GM23338 (cell line): ENCODE measurements around the gene VSTM2B. TPM values are rescaled to one million over a fixed set of nuclear protein-coding genes. Genes with fewer than 3 reads are reported as not detected.

Experiments
- ATAC-seq: fragments of 200-7000 bp; cut with Tn5 transposase; 3 replicates; pipeline ENCODE4 v1.9.1; 2020
- DNase-seq: peaks from one replicate; pipeline ENCODE4 v3.0.0-alpha.2; 2015; ENCODE audit warnings: low spot score
- H2AFZ ChIP-seq: fragments of 200-600 bp; sonication (generic); 2 replicates; pipeline ENCODE4 v1.8.0; 2016; ENCODE audit warnings: antibody characterized with exemption, mild to moderate bottlenecking, moderate library complexity
- H3F3A ChIP-seq: fragments of 200-600 bp; sonication (generic); replicated peaks from 2 replicates; pipeline ENCODE4 v1.8.0; 2017; ENCODE audit warnings: antibody characterized with exemption, mixed run types, low read depth
- H3K27ac ChIP-seq: fragments of 200-600 bp; sonication (generic); 2 replicates; pipeline ENCODE4 v1.6.1; 2016; ENCODE audit warnings: low read depth
- H3K27me3 ChIP-seq: fragments of 200-600 bp; sonication (generic); 2 replicates; pipeline ENCODE4 v1.8.0; 2016; ENCODE audit warnings: mild to moderate bottlenecking, mixed run types, moderate library complexity; ENCODE audit not compliant: insufficient read depth
- H3K36me3 ChIP-seq: fragments of 200-600 bp; sonication (generic); 2 replicates; pipeline ENCODE4 v1.8.0; 2016; ENCODE audit warnings: mild to moderate bottlenecking; ENCODE audit not compliant: insufficient read depth
- H3K4me1 ChIP-seq: fragments of 200-600 bp; sonication (generic); 2 replicates; pipeline ENCODE4 v1.8.0; 2016; ENCODE audit warnings: mild to moderate bottlenecking, moderate library complexity; ENCODE audit not compliant: insufficient read depth
- H3K4me2 ChIP-seq: fragments of 200-600 bp; sonication (generic); 2 replicates; pipeline ENCODE4 v1.7.1; 2017; ENCODE audit warnings: mixed run types
- H3K4me3 ChIP-seq: fragments of 200-600 bp; sonication (generic); 2 replicates; pipeline ENCODE4 v1.6.1; 2016; ENCODE audit warnings: mixed run types
- H3K79me2 ChIP-seq: fragments of 200-600 bp; sonication (generic); replicated peaks from 2 replicates; pipeline ENCODE4 v1.8.0; 2017; ENCODE audit warnings: mild to moderate bottlenecking; ENCODE audit not compliant: insufficient read depth
- H3K9me2 ChIP-seq: fragments of 200-600 bp; sonication (generic); 2 replicates; pipeline ENCODE4 v1.8.0; 2017; ENCODE audit not compliant: insufficient read depth
- H4K20me1 ChIP-seq: fragments of 200-600 bp; sonication (generic); replicated peaks from 2 replicates; pipeline ENCODE4 v1.8.0; 2017; ENCODE audit warnings: mild to moderate bottlenecking; ENCODE audit not compliant: insufficient read depth
- H3K27ac Mint-ChIP-seq: 2 replicates; pipeline ENCODE4 v1.8.0; 2020; ENCODE audit warnings: inconsistent platforms, mild to moderate bottlenecking, moderate library complexity, mixed read lengths
- H3K27me3 Mint-ChIP-seq: 3 replicates; pipeline ENCODE4 v1.8.0; 2022; ENCODE audit warnings: low read depth, mild to moderate bottlenecking, moderate library complexity, mixed read lengths, inconsistent platforms; ENCODE audit not compliant: insufficient read depth, poor library complexity
- H3K36me3 Mint-ChIP-seq: 3 replicates; pipeline ENCODE4 v1.8.0; 2021; ENCODE audit warnings: low read depth, mild to moderate bottlenecking, inconsistent platforms, moderate library complexity, mixed read lengths
- H3K4me1 Mint-ChIP-seq: 3 replicates; pipeline ENCODE4 v1.8.0; 2020; ENCODE audit warnings: mild to moderate bottlenecking, inconsistent platforms, mixed read lengths
- H3K4me3 Mint-ChIP-seq: 3 replicates; pipeline ENCODE4 v1.8.0; 2021; ENCODE audit warnings: moderate library complexity, mild to moderate bottlenecking, inconsistent platforms, mixed read lengths
- H3K9me3 Mint-ChIP-seq: 3 replicates; pipeline ENCODE4 v1.8.0; 2020; ENCODE audit warnings: moderate library complexity, mild to moderate bottlenecking, inconsistent platforms, mixed read lengths
- CREB1 ChIP-seq: fragments of 250-450 bp; sonication (Bioruptor Pico); IDR thresholded peaks from 2 replicates; pipeline ENCODE4 v1.5.0; 2020; ENCODE audit warnings: low read depth, mild to moderate bottlenecking, moderate library complexity
- ETS1 ChIP-seq: IDR thresholded peaks from 2 replicates; pipeline ENCODE4 v1.6.1; 2016; ENCODE audit warnings: antibody characterized with exemption
- EZH2 ChIP-seq: fragments of 200-600 bp; sonication (generic); IDR thresholded peaks from one replicate; pipeline ENCODE4 v1.8.0; 2017; ENCODE audit warnings: antibody characterized with exemption, mild to moderate bottlenecking, low read depth; ENCODE audit not compliant: unreplicated experiment
- NANOG ChIP-seq: IDR thresholded peaks from 2 replicates; pipeline ENCODE4 v1.6.1; 2016; ENCODE audit warnings: antibody characterized with exemption, borderline replicate concordance
- POLR2AphosphoS5 ChIP-seq: IDR thresholded peaks from 2 replicates; pipeline ENCODE4 v1.6.1; 2016; ENCODE audit warnings: antibody characterized with exemption, low read depth
- REST ChIP-seq: IDR thresholded peaks from one replicate; pipeline ENCODE4 v1.6.1; 2018; ENCODE audit warnings: antibody characterized with exemption; ENCODE audit not compliant: unreplicated experiment
- STAT1 ChIP-seq: IDR thresholded peaks from one replicate; pipeline ENCODE4 v1.6.1; 2016; ENCODE audit warnings: antibody characterized with exemption; ENCODE audit not compliant: unreplicated experiment
- ZNF114 ChIP-seq: fragments of 250-450 bp; sonication (Bioruptor Pico); IDR thresholded peaks from 2 replicates; pipeline ENCODE4 v1.5.0; 2020; ENCODE audit warnings: mild to moderate bottlenecking, moderate library complexity
- ZNF331 ChIP-seq: fragments of 250-450 bp; sonication (Bioruptor Pico); IDR thresholded peaks from 2 replicates; pipeline ENCODE4 v1.5.0; 2020; ENCODE audit warnings: low read depth, mild to moderate bottlenecking, moderate library complexity
- polyA plus RNA-seq: library from polyadenylated mRNA; unstranded; fragments of >200 nt; fragmentation: Nextera tagmentation; extraction: Ambion mirVana; gene quantifications from 2 replicates; pipeline ENCODE4 v1.2.1, GENCODE V29; 2016
- total RNA-seq: library from RNA; depleted of rRNA; stranded (reverse); fragments of >200 nt; shearing (Covaris generic); gene quantifications from 2 replicates; pipeline ENCODE4 v1.2.3, GENCODE V29; 2014
- TF ChIP-seq, protein P1 (sequence below), 2 experiments: fragments of 200-600 bp in 1 of 2; sonication (generic) in 1 of 2; conservative IDR thresholded peaks; 2 replicates each; pipeline versions ENCODE4 v1.5.1 to v1.6.1; 2016 to 2017; ENCODE audit warnings: antibody characterized with exemption in 2 of 2, low read depth in 2 of 2, mild to moderate bottlenecking in 2 of 2, moderate library complexity in 1 of 2

The VSTM2B gene
- total and polyA plus RNA-seq, 2 experiments from 2014 or later = 1.2 to 1.8 TPM

GRCh38 chr19:29603308-29603707 is 77.5 kb downstream of the VSTM2B start (continued):
- TF ChIP-seq, protein P1, sequence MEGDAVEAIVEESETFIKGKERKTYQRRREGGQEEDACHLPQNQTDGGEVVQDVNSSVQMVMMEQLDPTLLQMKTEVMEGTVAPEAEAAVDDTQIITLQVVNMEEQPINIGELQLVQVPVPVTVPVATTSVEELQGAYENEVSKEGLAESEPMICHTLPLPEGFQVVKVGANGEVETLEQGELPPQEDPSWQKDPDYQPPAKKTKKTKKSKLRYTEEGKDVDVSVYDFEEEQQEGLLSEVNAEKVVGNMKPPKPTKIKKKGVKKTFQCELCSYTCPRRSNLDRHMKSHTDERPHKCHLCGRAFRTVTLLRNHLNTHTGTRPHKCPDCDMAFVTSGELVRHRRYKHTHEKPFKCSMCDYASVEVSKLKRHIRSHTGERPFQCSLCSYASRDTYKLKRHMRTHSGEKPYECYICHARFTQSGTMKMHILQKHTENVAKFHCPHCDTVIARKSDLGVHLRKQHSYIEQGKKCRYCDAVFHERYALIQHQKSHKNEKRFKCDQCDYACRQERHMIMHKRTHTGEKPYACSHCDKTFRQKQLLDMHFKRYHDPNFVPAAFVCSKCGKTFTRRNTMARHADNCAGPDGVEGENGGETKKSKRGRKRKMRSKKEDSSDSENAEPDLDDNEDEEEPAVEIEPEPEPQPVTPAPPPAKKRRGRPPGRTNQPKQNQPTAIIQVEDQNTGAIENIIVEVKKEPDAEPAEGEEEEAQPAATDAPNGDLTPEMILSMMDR (conservative IDR thresholded peaks at IDR 0.05; ENCODE audit: low read depth in 2 of 2) = 0 out of 4 replicates have a peak, but pooled peaks of 1 of the 2 experiments have one; percentile 6
- TF ChIP-seq STAT1 (no peak), NANOG (no peak)

GRCh38 chr19:29605653-29606419 is 80.0 kb downstream of the VSTM2B start, which contains the start of gene POP4:
Gene POP4, plus strand, starts transcription at chr19:29606283. Its CDS starts 36 bp downstream, at chr19:29606319.
- H3K27ac Mint-ChIP-seq = peak within 1 kb of the TSS; percentile 100
- TF ChIP-seq CREB1 (CRISPR knock-in tag) (peak; percentile 99), STAT1 (no peak), POLR2AphosphoS5 (peak; percentile 99), ZNF331 (CRISPR knock-in tag) (no peak), ETS1 (peak; percentile 86)

GRCh38 chr19:29606420-29606747 is 80.6 kb downstream of the VSTM2B start:
- H3K4me3 Mint-ChIP-seq = peak overlapping the region; percentile 100
- no peak for DNase-seq
- peak overlapping the region; percentile 81 for H3K4me3 ChIP-seq
- no peak overlapping the region for H3K27ac ChIP-seq
- H3K4me1 Mint-ChIP-seq = peaks cover 11% of the 10 kb centered on the region
- peaks cover 24% of the 10 kb centered on the region for H3K79me2 ChIP-seq
- H3K4me1 ChIP-seq = peaks cover 9% of the 10 kb centered on the region
- H3K36me3 ChIP-seq = no peaks in the 10 kb centered on the region
- H3K9me3 Mint-ChIP-seq = no peaks in the 10 kb centered on the region
- no peak for TF ChIP-seq ETS1
- TF ChIP-seq ZNF331 (CRISPR knock-in tag) = no peak
- TF ChIP-seq POLR2AphosphoS5 = no peak
- no peak for TF ChIP-seq EZH2
- TF ChIP-seq NANOG = no peak
- TF ChIP-seq, protein P1 (conservative IDR thresholded peaks at IDR 0.05; ENCODE audit: low read depth in 2 of 2) = no peak
- no peak for TF ChIP-seq ZNF114
- TF ChIP-seq REST = no peak
- peak overlapping the region; percentile 96 for H3K4me2 ChIP-seq
- peak; percentile 26 for ATAC-seq
- H3F3A ChIP-seq = no peaks in the 10 kb centered on the region
- H3K27me3 ChIP-seq = no peaks in the 10 kb centered on the region
- peak overlapping the region; percentile 87 for H2AFZ ChIP-seq
- H4K20me1 ChIP-seq = no peaks in the 10 kb centered on the region
- no peaks in the 10 kb centered on the region for H3K9me2 ChIP-seq
- peak overlapping the region; percentile 100 for H3K27ac Mint-ChIP-seq
- peaks cover 9% of the 10 kb centered on the region for H3K27me3 Mint-ChIP-seq
- H3K36me3 Mint-ChIP-seq = peaks cover 18% of the 10 kb centered on the region

More at GRCh38 chr19:29605653-29606419, 80.0 kb downstream of the VSTM2B start, which contains the start of gene POP4:
- Mint-ChIP-seq H3K36me3 (peaks cover 14% of the 10 kb centered on the region), H3K27me3 (peaks cover 9% of the 10 kb centered on the region), H3K9me3 (no peaks in the 10 kb centered on the region), H3K4me1 (peaks cover 11% of the 10 kb centered on the region), H3K4me3 (peak within 1 kb of the TSS; percentile 100)
- peak within 1 kb of the TSS; percentile 92 for H3K27ac ChIP-seq
- H2AFZ ChIP-seq = peak within 1 kb of the TSS; percentile 87
- H3F3A ChIP-seq = no peaks in the 10 kb centered on the region
- no peaks in the 10 kb centered on the region for H3K27me3 ChIP-seq
- H3K4me1 ChIP-seq = peaks cover 9% of the 10 kb centered on the region
- H3K9me2 ChIP-seq = no peaks in the 10 kb centered on the region
- no peaks in the 10 kb centered on the region for H4K20me1 ChIP-seq
- ATAC-seq (peak; percentile 77), DNase-seq (peak; percentile 99)
- H3K4me3 ChIP-seq = peak within 1 kb of the TSS; percentile 81
- H3K36me3 ChIP-seq = no peaks in the 10 kb centered on the region
- H3K79me2 ChIP-seq = peaks cover 24% of the 10 kb centered on the region
- peak within 1 kb of the TSS; percentile 96 for H3K4me2 ChIP-seq
